Large intestine (tissue), 3 donors: ENCODE measurements around the gene TRIM14. TPM values are rescaled to one million over a fixed set of nuclear protein-coding genes. Genes with fewer than 3 reads are reported as not detected.
A peak's percentile ranks its signal among the peaks of the same experiment; 100 is the strongest.

Source experiments
- DNase-seq, 2 donors: peaks; one replicate each; pipeline versions ENCODE4 v3.0.0 to v3.0.0-alpha.2; 2013
- H3K27ac ChIP-seq: one replicate; pipeline ENCODE4 v1.5.1; 2013; ENCODE audit warnings: low read length
- H3K27me3 ChIP-seq: 2 replicates; pipeline ENCODE4 v1.6.1; 2013; ENCODE audit warnings: low read length; ENCODE audit not compliant: control insufficient read depth, insufficient read depth
- H3K36me3 ChIP-seq: 2 replicates; pipeline ENCODE4 v1.6.1; 2013; ENCODE audit warnings: low read length; ENCODE audit not compliant: control insufficient read depth, insufficient read depth
- H3K4me1 ChIP-seq: one replicate; pipeline ENCODE4 v1.6.1; 2013; ENCODE audit warnings: low read length; ENCODE audit not compliant: control insufficient read depth, insufficient read depth
- H3K4me3 ChIP-seq: one replicate; pipeline ENCODE4 v1.5.1; 2013; ENCODE audit warnings: low read length
- H3K9me3 ChIP-seq: one replicate; pipeline ENCODE4 v1.6.1; 2013; ENCODE audit warnings: mild to moderate bottlenecking, low read depth, low read length, moderate library complexity; ENCODE audit not compliant: control insufficient read depth
- WGBS: methylation state at CpG from one replicate; pipeline ENCODE4 v1.1.5; 2013; ENCODE audit warnings: low lambda C conversion rate; ENCODE audit not compliant: insufficient coverage; 5-methylcytosine and 5-hydroxymethylcytosine counted together
- polyA plus RNA-seq: library from polyadenylated mRNA; unstranded; fragments of 120-200 nt; gene quantifications from one replicate; pipeline ENCODE4 v1.2.1, GENCODE V29; 2013

Gene TRIM14
- polyA plus RNA-seq, 1 donor: 59.2 TPM

GRCh38 chr9:98142925-98143481, 24.0 kb upstream of the TRIM14 start:
- Histone ChIP-seq H3K9me3 (no peaks in the 10 kb centered on the region), H3K27ac (peak overlapping the region; percentile 99), H3K4me1 (peaks cover 53% of the 10 kb centered on the region), H3K36me3 (peaks cover 21% of the 10 kb centered on the region), H3K27me3 (no peaks in the 10 kb centered on the region), H3K4me3 (no peak overlapping the region)
- no CpG with 5 or more reads among the region's 8 CpGs for WGBS
- no peak for DNase-seq

GRCh38 chr9:98142182-98142907, 23.3 kb upstream of the TRIM14 start:
- DNase-seq: peak; percentile 97 to 99
- Histone ChIP-seq H3K4me3 (no peak overlapping the region), H3K27ac (peak overlapping the region; percentile 99), H3K27me3 (no peaks in the 10 kb centered on the region), H3K36me3 (peaks cover 26% of the 10 kb centered on the region), H3K4me1 (peaks cover 47% of the 10 kb centered on the region), H3K9me3 (no peaks in the 10 kb centered on the region)
- no CpG with 5 or more reads among the region's 13 CpGs for WGBS

GRCh38 chr9:98140503-98140902, 21.5 kb upstream of the TRIM14 start:
- Histone ChIP-seq H3K4me3 (no peak overlapping the region), H3K27ac (no peak overlapping the region), H3K4me1 (peaks cover 31% of the 10 kb centered on the region), H3K36me3 (peaks cover 40% of the 10 kb centered on the region), H3K27me3 (no peaks in the 10 kb centered on the region), H3K9me3 (no peaks in the 10 kb centered on the region)
- DNase-seq: no peak
- WGBS: no CpG with 5 or more reads among the region's 5 CpGs

GRCh38 chr9:98136489-98136888, 17.5 kb upstream of the TRIM14 start:
- no peak for DNase-seq
- H3K9me3 ChIP-seq: no peaks in the 10 kb centered on the region
- no peaks in the 10 kb centered on the region for H3K4me1 ChIP-seq
- no peak overlapping the region for H3K4me3 ChIP-seq
- peaks cover 61% of the 10 kb centered on the region for H3K36me3 ChIP-seq
- no peak overlapping the region for H3K27ac ChIP-seq
- no peaks in the 10 kb centered on the region for H3K27me3 ChIP-seq

- H3K36me3 ChIP-seq: peaks cover 64% of the 10 kb centered on the region
- WGBS: no CpG with 5 or more reads among the region's 7 CpGs
- H3K9me3 ChIP-seq: no peaks in the 10 kb centered on the region
- no peaks in the 10 kb centered on the region for H3K4me1 ChIP-seq
- H3K27me3 ChIP-seq: no peaks in the 10 kb centered on the region
- no peak overlapping the region for H3K27ac ChIP-seq
- DNase-seq: no peak
- H3K4me3 ChIP-seq: no peak overlapping the region
Observed at GRCh38 chr9:98135938-98136337, 16.9 kb upstream of the TRIM14 start.

- 40% methylated on average over 2 of the region's 4 CpGs for WGBS
- no peaks in the 10 kb centered on the region for H3K27me3 ChIP-seq
- no peak overlapping the region for H3K27ac ChIP-seq
- DNase-seq: no peak
- no peak overlapping the region for H3K4me3 ChIP-seq
- peaks cover 68% of the 10 kb centered on the region for H3K36me3 ChIP-seq
- no peaks in the 10 kb centered on the region for H3K4me1 ChIP-seq
- H3K9me3 ChIP-seq: no peaks in the 10 kb centered on the region
Observed at GRCh38 chr9:98135558-98135934, 16.5 kb upstream of the TRIM14 start.

GRCh38 chr9:98134702-98135557, 15.9 kb upstream of the TRIM14 start:
- H3K4me1 ChIP-seq: no peaks in the 10 kb centered on the region
- H3K36me3 ChIP-seq: peaks cover 75% of the 10 kb centered on the region
- H3K27ac ChIP-seq: no peak overlapping the region
- DNase-seq: no peak
- no CpG with 5 or more reads among the region's 12 CpGs for WGBS
- no peaks in the 10 kb centered on the region for H3K27me3 ChIP-seq
- no peaks in the 10 kb centered on the region for H3K9me3 ChIP-seq
- no peak overlapping the region for H3K4me3 ChIP-seq

GRCh38 chr9:98132806-98133631, 14.0 kb upstream of the TRIM14 start:
- no peak for DNase-seq
- no peak overlapping the region for H3K27ac ChIP-seq
- no peaks in the 10 kb centered on the region for H3K27me3 ChIP-seq
- H3K36me3 ChIP-seq: peaks cover 91% of the 10 kb centered on the region
- H3K4me3 ChIP-seq: no peak overlapping the region
- H3K9me3 ChIP-seq: no peaks in the 10 kb centered on the region
- H3K4me1 ChIP-seq: no peaks in the 10 kb centered on the region
- WGBS: 100% methylated on average over 1 of the region's 14 CpGs

GRCh38 chr9:98132158-98132557, 13.1 kb upstream of the TRIM14 start:
- DNase-seq: no peak
- H3K27me3 ChIP-seq: no peaks in the 10 kb centered on the region
- H3K4me3 ChIP-seq: no peak overlapping the region
- peaks cover 90% of the 10 kb centered on the region for H3K36me3 ChIP-seq
- no peak overlapping the region for H3K27ac ChIP-seq
- H3K9me3 ChIP-seq: no peaks in the 10 kb centered on the region
- no peaks in the 10 kb centered on the region for H3K4me1 ChIP-seq
- no CpG with 5 or more reads among the region's 9 CpGs for WGBS
